ENCODE results near the gene IFNL2. TPM values are rescaled to one million over a fixed set of nuclear protein-coding genes. Genes with fewer than 3 reads are reported as not detected.
A peak's percentile ranks its signal among the peaks of the same experiment; 100 is the strongest.

IFNL2 gene
- total and polyA plus RNA-seq, 2 of the 4 experiments (the other 2 are of a cell fraction) = not detected

DNA sequence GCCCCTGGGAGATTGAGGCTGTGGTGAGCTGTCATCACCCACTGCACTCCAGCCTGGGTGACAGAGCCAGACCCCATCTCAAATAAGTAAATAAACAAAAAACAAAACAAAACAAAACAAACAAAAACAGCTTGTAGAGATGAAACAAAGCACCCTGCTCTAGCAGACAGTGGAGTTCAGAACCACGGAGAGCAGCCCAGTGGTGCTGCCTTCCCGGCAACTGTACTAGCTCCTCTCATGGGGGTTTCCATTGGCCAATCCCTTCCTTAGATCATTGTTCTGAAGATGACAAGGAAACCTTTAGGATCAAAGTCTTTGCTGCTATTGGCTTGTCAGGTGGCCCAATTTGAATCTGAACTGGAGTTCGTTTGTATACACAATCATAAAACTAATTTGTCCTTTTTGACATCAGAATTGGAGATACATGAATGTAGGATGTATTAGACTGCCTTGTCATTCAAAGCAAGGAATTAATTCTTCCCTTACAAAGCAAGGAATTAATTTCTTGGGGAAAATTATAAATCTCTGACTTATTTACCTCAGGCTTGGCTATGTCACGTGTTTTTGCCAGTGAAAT lies 44.4 kb upstream of the IFNL2 start:
- no peaks in the 10 kb centered on the region for H3K4me1 ChIP-seq (ENCODE audit: control insufficient read depth, insufficient read depth, low read length)
- in situ Hi-C loops (cut with MboI; ENCODE audit: low sequenced_read_pairs) (loop anchor here (25.0 kb wide), 1 partner anchor 761 kb away; no protein-coding TSS in a partner anchor), intact Hi-C loops (cut with micrococcal nuclease) (no loop called here), dilution Hi-C loops (cut with HindIII; ENCODE audit: low sequenced_read_pairs, unreplicated experiment) (no loop called here)
- no peak overlapping the region for H2AFZ ChIP-seq (replicated peaks; ENCODE audit: low read length, poor library complexity)
- no peak overlapping the region for H2AK9ac ChIP-seq (replicated peaks; ENCODE audit: low read depth, low read length, poor library complexity)
- H2AK5ac ChIP-seq (ENCODE audit: low read depth, low read length) = no peak overlapping the region
- no peak overlapping the region for H2BK15ac ChIP-seq (ENCODE audit: low read depth, low read length)
- ATAC-seq (ENCODE audit: low read depth) = peak; percentile 80
- H2BK120ac ChIP-seq (ENCODE audit: low read depth, low read length) = no peak overlapping the region
- no peak overlapping the region for H4K8ac ChIP-seq (ENCODE audit: low read depth in 2 of 2, low read length in 2 of 2)
- peaks cover 12% of the 10 kb centered on the region for H3K27me3 ChIP-seq (ENCODE audit: control insufficient read depth, insufficient read depth, low read length)
- no peak overlapping the region for H4K91ac ChIP-seq (ENCODE audit: insufficient read depth, low read depth, low read length)
- TF ChIP-seq, protein P1, sequence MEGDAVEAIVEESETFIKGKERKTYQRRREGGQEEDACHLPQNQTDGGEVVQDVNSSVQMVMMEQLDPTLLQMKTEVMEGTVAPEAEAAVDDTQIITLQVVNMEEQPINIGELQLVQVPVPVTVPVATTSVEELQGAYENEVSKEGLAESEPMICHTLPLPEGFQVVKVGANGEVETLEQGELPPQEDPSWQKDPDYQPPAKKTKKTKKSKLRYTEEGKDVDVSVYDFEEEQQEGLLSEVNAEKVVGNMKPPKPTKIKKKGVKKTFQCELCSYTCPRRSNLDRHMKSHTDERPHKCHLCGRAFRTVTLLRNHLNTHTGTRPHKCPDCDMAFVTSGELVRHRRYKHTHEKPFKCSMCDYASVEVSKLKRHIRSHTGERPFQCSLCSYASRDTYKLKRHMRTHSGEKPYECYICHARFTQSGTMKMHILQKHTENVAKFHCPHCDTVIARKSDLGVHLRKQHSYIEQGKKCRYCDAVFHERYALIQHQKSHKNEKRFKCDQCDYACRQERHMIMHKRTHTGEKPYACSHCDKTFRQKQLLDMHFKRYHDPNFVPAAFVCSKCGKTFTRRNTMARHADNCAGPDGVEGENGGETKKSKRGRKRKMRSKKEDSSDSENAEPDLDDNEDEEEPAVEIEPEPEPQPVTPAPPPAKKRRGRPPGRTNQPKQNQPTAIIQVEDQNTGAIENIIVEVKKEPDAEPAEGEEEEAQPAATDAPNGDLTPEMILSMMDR (conservative IDR thresholded peaks at IDR 0.05; ENCODE audit: low read depth, low read length) = no peak
- TF ChIP-seq RFX5 (IDR thresholded peaks at IDR 0.05; ENCODE audit: low read depth, low read length) (peak; percentile 82), RAD21 (IDR thresholded peaks at IDR 0.05; ENCODE audit: low read length) (no peak), MAZ (IDR thresholded peaks at IDR 0.05; ENCODE audit: borderline replicate concordance, low read depth, low read length) (no peak)
- TF ChIP-seq, protein P2, sequence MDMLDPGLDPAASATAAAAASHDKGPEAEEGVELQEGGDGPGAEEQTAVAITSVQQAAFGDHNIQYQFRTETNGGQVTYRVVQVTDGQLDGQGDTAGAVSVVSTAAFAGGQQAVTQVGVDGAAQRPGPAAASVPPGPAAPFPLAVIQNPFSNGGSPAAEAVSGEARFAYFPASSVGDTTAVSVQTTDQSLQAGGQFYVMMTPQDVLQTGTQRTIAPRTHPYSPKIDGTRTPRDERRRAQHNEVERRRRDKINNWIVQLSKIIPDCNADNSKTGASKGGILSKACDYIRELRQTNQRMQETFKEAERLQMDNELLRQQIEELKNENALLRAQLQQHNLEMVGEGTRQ (IDR thresholded peaks at IDR 0.05; ENCODE audit: low read depth, low read length) = no peak
- no peak overlapping the region for H3K4me2 ChIP-seq (ENCODE audit: low read depth, low read length)
- no peak overlapping the region for H2BK20ac ChIP-seq (ENCODE audit: low read depth, low read length)
- H3K27ac ChIP-seq (ENCODE audit: insufficient read depth, low read length) = no peak overlapping the region
- H3K9ac ChIP-seq (ENCODE audit: low read depth, low read length) = no peak overlapping the region
- no peak overlapping the region for H3K23ac ChIP-seq (ENCODE audit: low read depth, low read length)
- no peaks in the 10 kb centered on the region for H3K36me3 ChIP-seq (ENCODE audit: control insufficient read depth, insufficient read depth, low read length)
- no peaks in the 10 kb centered on the region for H3K79me1 ChIP-seq (ENCODE audit: low read depth in 1 of 2, low read length in 2 of 2)
- no peak overlapping the region for H3K18ac ChIP-seq (ENCODE audit: low read depth, low read length)
- H3K14ac ChIP-seq (replicated peaks; ENCODE audit: low read depth, low read length) = no peak overlapping the region
- DNase-seq = peak; percentile 19
- no TSS peak for BruUV-seq (replicated peaks)
- no peaks in the 10 kb centered on the region for H3K9me1 ChIP-seq (ENCODE audit: insufficient read depth, low read length)
- H2BK5ac ChIP-seq (ENCODE audit: low read depth, low read length, poor library complexity, severe bottlenecking) = no peak overlapping the region
- no peak overlapping the region for H4K5ac ChIP-seq (ENCODE audit: low read depth, low read length)
- no peak overlapping the region for H3K4ac ChIP-seq (ENCODE audit: low read depth, low read length)
- no peaks in the 10 kb centered on the region for H4K20me1 ChIP-seq (ENCODE audit: insufficient read depth, low read length)
- 18% methylated on average over 2 of the region's 4 CpGs; no CpG with 5 or more reads in 1 of the 2 experiments for WGBS, 2 experiments (ENCODE audit: extremely low coverage in 2 of 2, insufficient read length in 1 of 2)
- POLR2A ChIA-PET (ENCODE audit: unreplicated experiment) = no interaction called here
- no peak overlapping the region for H3K4me3 ChIP-seq (ENCODE audit: insufficient read depth, low read depth, low read length)
- H3K56ac ChIP-seq (ENCODE audit: extremely low read depth, insufficient read depth, low read length) = no peak overlapping the region
- no peaks in the 10 kb centered on the region for H3K9me3 ChIP-seq (ENCODE audit: control insufficient read depth, insufficient read depth, low read length)
- CTCF ChIA-PET = no interaction called here
